ENCODE data around the gene LYZL1.
A peak's percentile ranks its signal among the peaks of the same experiment; 100 is the strongest.
"Not testable (repeated sequence)": the region's sequence is repeated elsewhere in the genome, so short reads cannot be mapped to it uniquely, and the experiment has no call there.

The LYZL1 gene

DNA sequence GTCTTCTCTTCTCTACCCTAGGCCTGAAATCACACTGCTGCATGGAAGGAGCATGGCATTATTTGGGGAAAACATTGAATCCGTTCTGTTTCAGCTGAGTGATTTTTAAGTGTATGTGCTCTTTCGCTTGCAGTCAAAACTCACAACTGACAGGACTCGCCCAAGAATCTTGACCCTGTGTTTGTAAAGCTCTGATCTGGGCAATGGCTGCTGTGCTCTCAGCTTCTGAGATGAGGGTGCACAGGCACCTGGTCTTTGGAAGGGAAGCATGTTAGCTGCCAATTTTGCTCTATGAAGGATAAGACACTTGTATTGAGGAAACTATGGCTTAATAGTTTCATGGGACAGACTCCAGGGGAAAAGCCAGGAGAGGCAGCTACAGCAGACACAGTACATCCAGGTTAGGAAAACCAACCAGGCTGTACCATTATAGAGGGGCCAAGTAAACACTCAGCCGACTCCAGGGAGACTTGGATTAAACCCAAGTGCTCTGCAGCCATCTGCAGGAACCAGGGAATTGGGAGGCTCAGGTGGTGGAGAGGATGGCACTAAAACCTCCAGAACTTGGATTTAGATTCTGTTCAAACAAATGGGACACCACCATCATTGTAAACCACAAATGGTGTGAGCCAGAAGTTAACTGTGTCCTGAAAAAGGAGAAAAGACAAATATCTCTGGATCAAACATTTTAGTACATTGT, 43.3 kb downstream of the LYZL1 start:
- no peak for DNase-seq (ENCODE audit: low read depth)

DNA sequence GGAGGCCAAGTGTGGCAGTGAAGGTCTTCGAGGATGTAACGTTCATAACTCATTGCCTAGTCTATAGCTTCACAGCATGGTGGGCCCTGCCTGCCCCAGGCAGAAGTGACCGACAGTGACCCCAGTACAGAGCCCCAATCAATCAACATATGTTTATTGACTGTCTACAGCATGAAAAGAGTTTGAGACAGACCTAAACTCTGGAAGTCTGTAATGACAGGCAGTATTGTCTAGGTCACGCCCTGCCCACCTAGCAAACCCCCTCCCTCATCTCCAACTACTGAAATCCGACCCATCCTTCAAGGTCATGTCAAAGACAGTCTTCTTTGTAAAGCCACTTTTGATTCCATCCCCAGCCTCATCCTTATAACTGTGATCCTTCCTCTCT, 43.9 kb downstream of the LYZL1 start:
- DNase-seq (ENCODE audit: low read depth), result no peak

- DNase-seq (ENCODE audit: low read depth), result not testable (repeated sequence)
Observed at GRCh38 chr10:29337526-29337925, 48.7 kb downstream of the LYZL1 start.

DNA sequence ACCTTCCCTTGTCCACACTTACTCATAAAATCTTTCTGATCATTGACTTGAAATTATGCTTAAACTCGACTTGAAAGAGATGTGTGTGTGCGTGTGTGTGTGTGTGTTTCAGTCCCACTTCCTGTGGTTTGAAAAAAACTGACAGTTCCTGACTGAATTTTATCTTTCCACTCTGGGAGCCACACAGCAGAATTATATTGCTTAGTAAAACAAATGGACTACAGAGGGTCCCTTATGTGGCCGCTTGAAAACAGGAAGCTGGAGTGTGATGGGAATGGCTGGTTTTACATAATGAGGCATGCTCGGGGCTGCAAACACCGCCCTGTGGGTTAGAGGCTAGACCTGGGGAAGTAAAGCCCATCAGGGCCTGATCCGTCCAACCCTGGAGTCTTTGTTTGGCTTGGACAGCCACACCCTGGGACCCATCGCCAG, 54.8 kb downstream of the LYZL1 start:
- no peak for DNase-seq (ENCODE audit: low read depth)

DNA sequence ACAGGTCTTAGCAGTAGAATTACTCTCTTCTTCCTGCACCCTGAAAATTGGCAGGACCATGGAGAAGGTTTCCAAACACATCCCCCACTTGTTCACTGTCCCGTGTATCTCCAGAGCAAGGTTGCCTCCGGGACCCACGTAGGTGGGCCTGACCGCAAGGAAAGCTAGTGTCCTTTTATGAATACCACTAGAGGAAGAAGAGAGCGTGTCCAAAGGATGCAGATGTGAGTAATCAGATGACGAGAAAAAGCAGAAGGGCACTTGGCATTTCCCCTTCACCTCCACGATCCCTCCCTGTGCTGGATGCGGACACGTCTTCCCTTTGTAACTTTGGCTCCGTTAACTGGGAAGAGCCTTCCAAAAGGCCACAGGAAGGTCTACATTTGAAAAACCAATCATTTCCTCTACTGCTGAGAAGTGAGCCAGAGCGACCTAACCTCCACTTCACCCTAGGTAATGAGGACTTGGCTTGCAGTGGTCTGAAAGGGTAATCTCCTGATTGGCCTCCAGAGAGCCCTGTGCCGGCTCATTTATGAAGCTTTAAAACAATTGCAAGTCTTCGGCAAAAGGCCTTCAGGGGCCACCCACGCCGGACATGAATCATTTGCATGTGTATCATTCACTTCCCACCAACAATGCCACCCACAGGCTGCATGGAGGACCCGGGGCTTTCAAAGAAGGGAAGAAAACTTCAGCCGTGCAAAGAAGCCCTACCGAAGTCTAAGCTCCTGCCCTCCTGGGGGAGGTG, 55.4 kb downstream of the LYZL1 start:
- DNase-seq (ENCODE audit: low read depth), result no peak

DNA sequence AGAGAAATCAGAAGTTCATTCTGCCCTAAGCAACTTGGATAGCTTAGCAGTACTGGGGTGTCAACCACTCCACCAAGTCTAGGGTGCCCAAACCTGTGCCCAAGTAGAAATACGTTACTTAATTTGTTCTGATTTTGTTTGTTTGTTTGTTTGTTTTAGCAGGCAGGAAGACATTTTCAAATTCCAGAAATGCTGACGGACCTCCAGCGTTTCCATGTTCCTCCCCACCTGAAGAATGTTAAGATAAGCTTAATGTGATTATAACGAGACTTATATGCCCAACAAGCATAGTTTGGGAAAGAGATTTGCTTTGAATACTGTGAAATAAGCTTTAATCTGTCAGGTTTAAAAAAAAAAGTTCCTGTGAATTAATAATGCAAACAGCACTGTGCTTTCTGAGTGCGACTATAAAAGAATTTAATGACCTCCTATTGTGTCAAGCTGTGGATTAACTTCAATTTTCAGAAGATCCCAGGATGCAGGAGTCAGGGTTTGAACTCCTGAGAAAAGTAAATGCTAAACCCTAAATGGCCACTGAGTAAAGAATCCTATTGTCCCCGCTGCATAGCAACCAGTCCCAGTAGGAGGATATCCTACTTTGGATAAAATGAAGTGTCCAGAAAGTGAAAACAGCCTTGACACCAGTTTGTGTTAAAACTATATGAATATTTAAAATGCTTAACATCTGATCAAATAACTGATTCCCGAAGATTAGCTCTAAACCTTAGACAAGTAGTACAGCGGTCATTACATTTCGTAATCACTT, 56.5 kb downstream of the LYZL1 start:
- DNase-seq (ENCODE audit: low read depth), result no peak

DNA sequence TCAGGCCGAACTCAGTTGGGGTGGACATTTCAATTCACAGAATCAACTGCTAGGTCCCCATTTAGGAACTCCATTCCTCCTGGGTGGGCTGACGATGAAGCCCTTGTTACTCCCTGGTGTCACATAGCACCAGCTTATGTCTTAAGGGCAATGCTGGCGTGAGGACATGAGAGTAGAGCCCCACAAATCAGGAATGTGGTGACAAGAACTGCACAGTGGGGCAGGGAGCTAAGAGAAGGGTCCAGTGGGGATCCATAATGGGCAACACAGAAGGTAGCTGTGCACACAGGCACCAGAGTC, 57.0 kb downstream of the LYZL1 start:
- no peak for DNase-seq (ENCODE audit: low read depth)

DNA sequence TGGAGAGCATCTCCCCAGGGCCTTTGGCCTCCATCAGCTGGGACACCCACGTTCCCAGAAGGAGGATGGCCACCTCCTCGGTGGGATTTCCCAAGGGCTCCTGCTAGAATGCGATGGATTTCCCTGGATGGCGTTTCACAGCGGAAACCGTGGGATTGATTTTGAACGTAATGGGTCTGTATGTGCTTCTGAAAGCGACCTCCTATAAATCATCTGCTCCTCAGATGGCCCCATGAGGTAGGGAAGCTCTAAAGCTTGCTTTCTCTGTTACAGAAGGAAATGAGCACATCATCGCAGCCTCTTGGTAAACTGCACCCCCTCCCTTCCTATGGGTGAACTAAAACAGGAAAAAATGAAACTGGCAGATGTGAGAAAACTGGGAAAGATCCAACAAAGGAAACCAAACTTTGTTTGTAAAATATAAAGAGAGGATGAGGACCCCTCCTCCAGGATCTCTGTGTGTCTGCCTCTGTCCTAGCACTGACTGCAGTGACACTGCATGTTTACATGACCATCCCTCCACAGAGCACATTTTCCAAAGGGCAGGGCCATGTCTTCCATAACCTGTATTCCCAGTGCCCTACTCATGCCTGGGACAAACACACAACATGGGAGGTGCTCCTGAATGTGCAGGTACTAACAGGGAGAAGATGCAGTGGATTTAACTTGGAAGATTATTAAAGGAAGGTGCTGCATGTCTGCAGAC, 57.6 kb downstream of the LYZL1 start:
- DNase-seq (ENCODE audit: low read depth), result no peak

DNA sequence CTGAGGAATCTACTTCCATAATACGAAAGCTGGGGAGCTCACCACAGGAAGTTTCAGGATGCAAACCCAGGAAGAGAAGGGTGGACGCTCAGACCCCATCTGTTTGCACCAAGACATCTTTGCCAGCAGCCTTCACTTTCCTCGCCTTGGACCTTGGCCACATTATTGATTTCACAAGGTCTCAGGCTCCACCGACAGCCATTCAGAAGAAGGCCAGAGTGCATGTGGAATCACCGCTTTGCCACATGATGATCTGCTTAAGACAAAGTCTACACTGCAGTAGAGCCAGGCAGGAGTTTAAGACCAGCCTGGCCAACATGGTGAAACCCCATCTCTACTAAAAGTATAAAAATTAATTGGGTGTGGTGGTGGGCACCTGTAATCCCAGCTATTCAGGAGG, 60.0 kb downstream of the LYZL1 start:
- DNase-seq (ENCODE audit: low read depth), result no peak

GRCh38 chr10:29353305-29353704, 64.4 kb downstream of the LYZL1 start:
- DNase-seq (ENCODE audit: low read depth), result no peak

DNA sequence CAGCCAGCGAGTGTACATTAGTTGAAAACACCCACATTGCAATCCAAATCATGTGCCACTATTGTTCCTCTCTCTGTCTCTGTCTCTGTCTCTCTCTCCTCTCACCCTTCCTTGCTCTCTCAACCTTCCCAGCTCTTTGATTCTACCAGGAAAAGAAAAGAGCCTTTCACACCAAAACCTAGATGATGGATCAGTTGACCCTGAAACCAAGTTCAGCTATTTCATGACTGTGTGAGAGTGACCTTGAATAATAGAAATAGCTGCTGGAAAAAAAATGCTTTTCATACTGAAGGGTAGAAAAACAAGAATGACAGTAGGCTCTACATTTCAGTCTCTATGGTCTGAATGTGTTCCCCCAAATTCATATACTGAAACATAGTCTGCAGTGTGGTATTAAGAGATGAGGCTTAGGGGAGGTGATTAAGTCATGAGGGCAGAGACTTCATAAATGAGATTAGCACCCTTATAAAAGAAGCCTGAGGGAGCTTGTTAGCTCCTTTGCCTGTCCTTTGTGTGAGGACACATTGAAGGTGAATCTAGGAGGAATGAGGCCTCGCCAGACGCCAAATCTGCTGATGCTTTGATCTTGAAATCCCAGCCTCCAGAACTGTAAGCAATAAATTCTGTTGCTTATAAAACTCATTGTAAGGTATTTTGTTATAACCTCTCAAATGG, 65.2 kb downstream of the LYZL1 start:
- peak; percentile 18 for DNase-seq (ENCODE audit: low read depth)

DNA sequence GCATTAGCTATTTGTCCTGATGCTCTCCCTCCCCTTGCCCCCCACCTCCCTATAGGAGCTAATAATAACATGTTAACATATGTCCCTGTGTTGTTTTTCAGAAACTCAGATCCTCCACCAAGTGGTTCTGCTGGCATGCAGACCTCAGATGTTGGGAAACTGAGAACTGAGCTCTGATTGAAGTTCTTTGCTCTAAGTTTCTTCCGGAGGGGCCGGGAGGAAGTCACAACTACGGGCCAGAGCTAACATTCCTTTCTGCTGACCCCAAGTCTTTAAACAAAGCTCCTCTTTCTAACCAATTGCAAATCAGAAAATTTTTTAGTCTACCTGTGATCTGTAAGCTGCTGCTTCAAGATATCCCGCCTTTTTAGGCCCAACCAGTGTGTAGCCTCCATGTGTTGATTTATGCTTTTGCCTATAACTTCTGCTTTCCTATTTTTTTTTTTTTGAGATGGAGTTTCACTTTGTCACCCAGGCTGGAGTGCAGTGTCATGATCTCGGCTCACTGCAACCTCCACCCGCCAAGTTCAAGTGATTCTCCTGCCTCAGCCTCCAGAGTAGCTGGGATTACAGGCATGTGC, 66.6 kb downstream of the LYZL1 start:
- no peak for DNase-seq (ENCODE audit: low read depth)

DNA sequence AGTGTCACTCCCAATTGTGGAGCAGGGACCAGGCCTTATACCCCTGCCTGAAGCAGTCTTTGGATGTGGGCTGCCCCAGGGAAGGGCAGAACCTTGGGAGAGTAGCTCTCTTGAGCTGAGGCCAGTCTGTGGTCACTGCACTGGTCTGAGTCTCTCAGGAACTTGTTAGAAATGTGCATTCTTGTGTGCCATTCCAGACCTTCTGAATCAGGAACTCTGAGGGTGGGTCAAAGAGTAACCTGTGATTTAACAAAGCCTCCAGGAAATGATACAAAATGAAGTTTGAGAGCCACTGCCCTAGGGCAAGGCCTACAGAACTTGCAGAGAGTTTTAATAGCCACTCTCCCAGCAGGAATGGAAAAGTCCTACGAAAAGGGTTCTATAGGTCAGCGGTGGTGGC, 68.1 kb downstream of the LYZL1 start:
- DNase-seq (ENCODE audit: low read depth), result no peak

DNA sequence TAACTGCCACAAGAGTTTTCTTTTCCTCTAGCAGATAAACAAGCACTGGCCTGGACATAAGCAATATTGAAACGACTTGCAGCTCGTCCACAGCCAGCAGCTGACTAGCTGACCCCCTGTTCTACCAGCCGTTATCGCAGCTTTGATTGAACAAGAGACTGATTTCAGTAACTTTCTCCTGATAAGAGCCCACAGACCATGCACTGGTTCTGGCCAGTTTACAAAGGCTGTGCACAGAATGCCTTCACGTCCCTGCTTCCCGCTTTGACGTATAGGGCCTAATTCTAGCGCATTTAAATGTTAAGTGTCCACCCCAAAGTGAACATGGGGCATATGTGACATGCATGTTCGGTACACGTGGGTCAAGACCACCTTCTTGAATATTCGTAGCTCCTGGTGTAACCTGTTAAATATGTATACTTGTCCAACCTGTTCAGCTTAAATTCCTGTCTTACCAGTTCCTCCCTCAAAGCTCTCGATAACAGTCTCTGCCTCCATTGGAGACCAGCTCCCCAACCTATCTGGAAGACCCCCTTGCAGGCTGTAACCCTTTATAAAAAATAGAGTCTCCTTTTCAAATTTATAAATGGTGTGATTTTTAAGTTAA, 69.2 kb downstream of the LYZL1 start:
- no peak for DNase-seq (ENCODE audit: low read depth)

DNA sequence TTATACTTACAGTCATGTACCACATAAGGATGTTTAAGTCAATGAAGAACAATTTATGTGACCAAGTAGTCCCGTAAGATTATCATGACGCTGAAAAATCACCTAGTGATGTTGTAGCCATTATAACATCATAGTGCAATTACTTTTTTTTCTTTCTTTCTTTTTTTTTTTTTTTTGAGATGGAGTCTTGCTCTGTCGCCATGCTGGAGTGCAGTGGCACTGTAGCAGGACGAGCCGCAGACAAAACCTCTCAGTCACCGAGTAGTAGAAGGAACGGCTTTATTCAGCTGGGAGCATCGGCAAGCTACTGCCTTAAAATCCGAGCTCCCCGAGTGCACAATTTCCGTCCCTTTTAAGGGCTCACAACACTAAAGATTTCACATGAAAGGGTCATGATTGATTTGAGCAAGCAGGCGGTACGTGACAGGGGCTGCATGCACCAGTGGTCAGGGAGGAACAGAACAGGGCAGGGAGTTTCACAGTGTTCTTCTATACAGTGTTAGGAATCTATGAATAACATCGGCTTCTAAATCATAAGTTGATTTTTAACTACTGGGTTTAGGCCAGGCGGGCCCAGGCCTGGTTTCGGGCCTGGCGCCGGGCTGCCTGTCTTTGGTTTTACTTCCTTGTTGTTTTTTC, 71.5 kb downstream of the LYZL1 start:
- not testable (repeated sequence) for DNase-seq (ENCODE audit: low read depth)

Measured in amniotic epithelial cell (primary cell).